GM21528 (cell line): ENCODE results near the gene SF3A1.

Source experiments
- ATAC-seq: cut with Tn5 transposase; IDR thresholded peaks from one replicate; pipeline ENCODE4 v1.9.1; 2021; ENCODE audit warnings: mild to moderate bottlenecking, moderate library complexity; ENCODE audit not compliant: unreplicated experiment, low FRiP score

Gene SF3A1

DNA sequence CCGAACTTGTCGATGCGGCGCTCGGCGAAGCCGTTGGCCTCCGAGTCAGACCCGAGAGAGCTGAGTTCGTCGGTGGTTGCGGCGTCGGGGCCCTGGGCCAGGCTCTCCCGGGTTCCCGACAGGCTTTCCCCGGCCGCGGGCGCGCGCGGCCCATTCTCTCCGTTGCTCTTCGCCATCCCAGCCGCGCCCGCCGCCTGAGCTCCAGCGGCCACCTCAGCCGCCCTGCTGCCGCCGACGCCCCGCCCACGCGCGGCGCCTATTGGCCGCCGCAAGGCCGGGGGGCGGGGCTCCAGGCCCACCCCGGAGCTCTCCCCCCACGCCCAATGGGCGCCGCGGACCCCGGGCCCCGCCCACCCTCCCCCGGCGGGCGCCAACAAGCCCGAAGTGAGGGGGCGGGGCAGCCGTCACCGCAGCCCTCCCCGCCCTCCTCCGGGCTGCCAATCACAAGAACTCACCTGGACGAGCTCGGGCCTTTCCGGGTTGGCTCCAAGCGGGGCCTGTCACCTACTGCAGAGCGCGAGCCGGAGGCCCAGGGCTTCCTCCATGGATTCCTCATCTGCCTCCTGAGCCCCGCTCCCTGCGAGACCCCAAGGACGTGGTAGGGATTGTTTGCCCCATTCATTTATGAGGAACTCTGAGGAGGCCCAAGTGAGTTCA, 29.9 kb downstream of the SF3A1 start, which contains the start of gene TBC1D10A:
TSS of gene TBC1D10A (minus strand) at position 236 of the 657 bp plus-strand sequence. CDS start at position 176, 60 bp downstream.
- ATAC-seq: peak; percentile 73

DNA sequence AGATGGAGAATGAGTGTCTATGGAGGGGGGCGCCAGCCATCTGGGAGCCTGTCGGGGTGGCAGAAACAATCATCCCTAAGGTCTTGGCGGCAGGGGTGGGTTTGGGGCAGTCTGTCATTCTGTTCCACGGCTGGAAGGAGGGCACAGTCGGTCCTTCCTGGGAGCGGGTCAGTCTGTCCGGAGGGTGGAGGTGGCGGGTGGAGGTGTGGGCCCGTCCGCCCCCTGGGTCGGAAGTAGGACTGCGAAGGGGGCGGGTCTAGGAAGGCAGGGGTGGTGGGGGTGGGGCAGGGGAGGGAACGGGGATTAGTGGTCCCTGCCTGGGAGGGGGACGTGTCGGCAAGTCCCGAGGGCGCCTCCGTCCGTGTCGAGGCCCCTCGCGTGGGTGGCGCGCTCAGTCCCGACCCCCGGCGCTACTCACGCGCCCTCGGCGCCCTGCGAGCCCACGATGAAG, 30.4 kb downstream of the SF3A1 start:
- peak; percentile 36 for ATAC-seq

DNA sequence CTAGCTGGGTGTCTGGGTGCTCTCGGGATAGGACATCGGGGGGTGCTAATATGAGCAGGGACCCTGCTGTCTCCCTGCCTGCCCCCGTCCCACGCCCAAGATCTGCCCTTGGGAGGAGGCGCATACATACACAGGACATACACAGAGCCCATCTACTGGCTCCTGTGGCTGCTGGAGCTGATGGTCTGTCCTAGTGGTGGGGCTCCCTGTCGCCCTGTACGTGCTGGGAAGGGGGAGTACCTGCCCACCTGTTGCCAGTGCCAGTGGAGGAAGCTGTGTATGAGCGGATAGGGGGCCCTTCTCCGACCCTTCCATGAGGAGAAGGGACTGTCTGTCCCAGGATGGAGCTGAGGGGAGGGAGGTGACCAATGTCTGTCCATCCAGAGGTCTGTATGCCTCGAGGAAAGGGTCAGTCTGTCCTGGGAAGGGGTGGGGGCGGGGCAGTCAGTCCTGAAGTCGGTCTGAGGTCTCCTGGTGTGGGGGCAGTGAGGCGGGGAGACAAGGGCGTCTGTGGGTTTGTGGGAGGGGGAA, 30.9 kb downstream of the SF3A1 start:
- no peak for ATAC-seq

DNA sequence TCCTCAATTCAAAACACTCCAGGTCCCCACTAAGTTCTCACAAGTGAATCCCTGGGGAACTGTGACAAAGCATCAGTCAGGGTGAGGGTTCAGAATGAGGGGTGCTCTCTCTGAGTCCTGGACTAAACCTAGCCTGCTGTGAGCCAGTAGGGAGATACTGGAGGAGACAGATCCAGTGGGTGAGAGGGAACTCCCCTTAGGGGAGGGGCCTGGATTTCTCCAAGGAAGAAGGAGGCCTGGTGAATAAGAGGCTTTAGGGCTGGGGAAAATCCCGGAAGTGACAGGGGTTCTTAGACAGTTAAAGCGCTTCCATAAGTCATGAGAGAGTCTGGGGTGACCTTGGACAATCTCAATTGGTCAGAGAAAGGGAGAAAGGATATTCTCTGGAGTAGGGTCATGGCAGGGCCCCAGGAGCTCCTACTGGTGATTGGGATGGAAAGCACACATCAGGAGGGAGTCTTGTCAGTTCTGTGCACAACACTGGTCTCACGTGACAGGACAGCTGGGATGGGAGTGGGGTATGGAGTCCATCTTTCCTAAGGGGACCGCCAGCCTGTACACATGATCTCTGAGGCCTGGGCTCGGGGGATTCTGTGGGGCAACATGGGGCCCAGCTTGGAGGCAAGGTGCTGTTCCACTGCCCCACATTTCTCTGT, 31.5 kb downstream of the SF3A1 start:
- ATAC-seq: no peak

DNA sequence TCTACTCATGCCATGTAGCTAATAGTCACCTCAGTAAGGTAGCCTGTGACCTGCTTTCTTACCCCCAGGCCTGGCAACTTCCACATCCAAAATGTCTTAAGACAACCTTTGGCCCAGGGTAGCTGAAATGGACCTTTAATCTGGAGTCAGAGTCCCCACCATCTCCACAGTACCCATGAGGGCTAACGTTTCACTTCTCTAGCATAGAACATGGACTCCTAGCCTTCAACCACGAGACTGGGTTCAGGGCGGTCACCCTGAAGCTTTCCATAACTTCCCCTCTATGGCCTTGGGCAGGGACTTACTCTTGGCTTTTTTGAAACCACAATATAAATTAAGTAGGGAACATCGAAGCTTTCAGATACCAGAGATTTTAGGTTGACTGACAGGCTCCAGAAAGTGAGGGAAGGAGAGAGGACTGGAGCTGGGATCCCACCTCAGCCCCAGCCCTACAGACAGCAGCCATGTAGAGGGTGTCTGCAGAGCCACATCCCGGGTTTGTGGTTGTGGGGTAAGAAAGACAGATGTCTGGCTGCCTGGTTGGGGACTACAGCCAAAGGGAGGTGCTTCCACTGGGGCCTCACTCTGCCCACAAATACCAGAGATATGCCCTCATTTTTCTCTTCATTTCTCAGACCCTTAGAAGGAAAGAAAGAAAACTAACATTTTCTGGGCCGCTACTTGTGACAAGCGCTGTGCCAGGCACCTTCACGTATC, 32.5 kb downstream of the SF3A1 start:
- no peak for ATAC-seq

DNA sequence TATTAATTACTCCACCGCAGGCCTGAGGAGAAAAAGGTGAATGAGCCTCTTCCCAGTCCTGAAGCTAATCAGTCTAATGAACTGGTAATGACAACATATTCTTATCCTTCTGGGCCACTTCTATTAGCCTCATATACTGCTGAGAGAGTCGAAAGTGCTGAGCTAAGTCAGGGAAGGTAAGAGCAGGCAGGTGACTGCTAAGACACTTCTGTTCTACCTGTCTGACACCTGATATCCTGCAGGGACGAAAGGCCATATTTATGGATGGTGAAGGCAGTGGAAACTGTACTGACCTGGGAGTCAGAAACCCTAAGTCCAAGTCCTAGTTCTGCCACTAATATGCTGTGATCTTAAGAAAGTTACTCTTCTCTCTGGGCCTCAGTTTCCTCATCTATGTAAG, 33.4 kb downstream of the SF3A1 start:
- ATAC-seq: no peak

DNA sequence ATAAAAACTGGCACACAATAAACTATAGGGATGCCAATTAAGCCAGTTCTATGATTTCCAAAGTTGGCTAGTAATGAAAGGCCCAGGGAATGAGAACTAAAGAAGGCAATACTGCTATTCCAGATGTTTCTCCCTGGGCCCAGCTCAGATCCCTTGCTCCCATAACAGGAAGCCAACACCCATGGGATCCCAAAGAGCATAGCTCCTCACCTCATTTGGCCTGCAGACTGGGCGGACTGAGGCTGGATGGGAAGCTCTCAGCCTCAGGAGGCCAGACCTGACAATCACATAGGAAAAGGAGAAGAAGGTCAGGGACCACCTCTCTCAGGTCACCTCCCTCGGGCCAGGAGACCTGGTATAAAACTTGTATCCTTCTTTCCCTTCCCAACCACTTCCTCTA, 35.2 kb downstream of the SF3A1 start:
- ATAC-seq: no peak

DNA sequence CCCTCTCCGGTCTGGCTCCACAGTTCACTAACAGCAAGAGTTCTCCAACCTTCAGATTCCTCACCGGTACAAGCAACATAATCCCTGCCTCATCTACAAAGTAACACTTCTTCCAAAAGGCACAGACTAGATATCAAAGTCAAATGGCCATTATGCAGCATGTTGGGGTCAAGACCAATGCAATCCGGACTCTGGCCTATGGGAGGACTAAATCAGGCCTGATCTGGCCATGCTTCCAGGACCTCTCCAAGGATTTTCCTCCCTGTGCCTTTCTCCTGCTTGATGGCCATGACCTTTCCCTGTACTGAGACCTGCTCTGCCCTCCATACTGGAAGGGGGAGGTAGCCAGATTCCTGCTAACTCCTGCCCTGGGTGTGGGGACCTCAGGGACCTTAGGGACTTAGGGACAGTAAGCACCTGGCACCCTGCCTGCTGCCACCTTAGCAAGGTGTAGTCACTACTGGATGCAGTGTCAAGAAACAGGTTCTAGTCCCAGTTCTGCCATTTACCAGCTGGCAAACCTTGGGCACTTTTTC, 36.6 kb downstream of the SF3A1 start:
- no peak for ATAC-seq

DNA sequence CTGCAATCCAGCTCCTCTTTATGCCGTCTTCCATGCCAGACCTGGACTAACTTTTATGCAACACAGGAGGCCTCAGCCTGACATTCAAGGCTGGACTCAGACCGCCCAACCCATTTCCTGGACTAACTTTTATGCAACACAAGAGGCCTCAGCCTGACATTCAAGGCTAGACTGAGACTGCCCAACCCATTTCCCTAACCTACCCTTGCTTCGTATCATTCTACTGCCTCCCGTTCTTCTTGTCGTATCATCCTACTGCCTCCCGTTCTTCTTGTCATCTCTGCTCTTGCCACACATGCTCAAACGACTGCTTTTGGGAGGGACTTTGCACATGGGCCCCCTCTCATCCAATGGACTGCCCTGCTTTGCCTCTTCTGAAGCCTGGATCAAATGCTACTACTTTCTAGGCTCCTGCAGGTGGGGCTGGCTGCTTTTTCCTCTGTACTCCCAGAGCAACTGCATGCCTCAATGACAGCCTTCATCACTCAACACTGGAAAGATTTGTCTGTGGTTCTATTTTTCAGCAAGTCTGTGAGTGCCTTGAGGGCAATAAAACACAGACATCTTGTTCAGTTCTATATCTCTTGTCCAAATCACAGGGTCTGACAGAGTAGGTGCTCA, 37.8 kb downstream of the SF3A1 start:
- ATAC-seq: no peak

DNA sequence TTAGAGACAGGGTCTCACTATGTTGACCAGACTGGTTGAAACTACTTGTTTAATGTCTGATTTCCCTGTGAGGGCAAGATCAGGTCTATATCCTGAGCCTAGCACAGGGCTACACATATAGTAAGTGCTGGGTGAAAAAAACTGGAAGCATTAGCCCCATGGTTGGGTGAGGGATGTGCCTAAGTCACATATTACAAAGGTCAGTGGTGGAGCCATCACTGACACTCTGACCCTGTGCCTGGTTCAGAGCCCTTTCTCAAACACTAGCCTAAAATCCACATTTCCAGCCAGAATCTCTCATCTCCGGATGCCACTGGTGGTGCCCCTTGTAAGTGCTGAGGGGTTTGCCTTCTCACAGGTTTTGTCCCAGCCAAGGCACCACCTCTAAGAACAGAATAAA, 38.9 kb downstream of the SF3A1 start:
- no peak for ATAC-seq

DNA sequence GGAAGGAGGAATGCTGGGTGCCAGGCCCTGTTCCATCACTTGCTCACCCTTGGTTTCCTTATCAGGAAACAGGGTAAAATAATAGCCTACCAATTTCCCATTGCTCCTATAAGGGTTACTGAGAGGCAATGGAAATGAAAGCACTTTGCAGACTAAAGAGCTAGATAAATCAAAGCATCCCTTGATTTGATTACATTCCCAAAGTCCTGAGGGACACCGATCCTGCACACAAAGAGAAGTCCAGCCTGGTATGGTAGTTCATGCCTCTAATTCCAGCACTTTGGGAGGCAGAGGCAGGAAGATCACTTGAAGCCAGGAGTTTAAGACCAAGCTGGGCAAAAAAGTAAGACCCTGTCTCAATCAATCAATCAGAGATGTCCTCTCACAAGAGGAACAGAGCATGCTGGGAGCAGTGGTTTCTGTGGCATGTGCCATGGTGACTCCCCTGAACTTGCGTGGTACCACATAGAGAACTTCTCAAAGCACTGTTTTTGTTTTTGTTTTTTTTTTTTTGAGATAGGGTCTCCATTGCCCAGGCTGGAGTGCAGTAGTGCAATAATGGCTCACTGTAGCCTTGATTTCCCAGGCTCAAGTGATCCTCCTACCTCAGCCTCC, 40.6 kb downstream of the SF3A1 start:
- ATAC-seq: no peak

DNA sequence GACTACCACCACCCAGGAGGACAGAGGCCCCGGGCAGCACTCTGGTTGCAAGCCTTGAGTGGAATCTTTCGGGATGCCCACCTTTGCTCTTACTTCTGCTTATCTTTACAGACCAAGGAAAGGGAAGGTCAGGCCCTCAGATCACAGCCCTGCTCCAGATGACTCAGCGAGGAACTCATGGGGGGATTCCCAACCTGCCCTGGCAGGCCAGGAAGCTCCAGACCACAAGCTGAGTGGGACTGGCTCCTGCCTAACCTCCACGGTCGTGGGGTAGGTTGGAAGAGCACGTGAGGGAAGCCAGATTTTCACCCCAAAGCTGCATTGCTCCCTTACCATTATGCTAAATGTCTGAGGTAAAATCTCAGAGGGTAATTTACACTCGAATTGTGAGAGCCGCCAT, 41.8 kb downstream of the SF3A1 start:
- ATAC-seq: no peak

DNA sequence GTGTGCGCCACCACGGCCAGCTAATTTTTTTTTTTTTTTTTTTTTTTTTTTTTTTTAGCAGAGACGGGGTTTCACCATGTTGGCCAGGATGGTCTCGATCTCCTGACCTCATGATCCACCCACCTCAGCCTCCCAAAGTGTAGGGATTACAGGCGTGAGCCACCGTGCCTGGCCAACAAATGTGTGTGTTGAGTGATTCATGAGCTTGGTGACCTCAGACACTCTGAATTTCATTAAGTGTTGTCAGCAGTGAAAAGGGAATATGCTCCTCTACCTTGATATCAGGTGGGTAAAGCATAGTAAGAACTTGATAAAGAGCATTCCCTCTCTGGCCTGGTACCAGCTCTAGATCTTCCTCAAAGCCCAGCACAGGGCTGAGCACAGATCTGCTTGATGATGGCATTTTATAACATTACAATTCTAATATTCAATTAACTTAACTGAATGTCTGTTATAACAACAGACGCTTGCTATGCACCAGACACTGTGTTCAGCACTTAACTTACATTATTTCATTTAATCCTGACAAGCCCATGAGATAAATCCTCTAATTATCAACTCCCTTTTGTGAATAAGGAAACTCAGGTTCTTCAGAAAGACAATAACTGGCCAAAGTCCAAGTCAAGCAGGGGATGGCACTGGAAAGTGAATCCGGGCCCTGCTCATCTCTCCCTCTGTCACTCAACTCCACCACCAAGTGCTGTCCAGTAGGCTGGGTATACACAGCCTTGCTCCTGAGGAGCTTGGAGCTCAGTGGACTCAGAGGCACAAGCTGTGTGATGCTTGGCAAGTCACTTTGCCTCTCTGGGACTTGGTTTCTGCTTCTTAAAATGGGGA, 42.9 kb downstream of the SF3A1 start:
- no peak for ATAC-seq

DNA sequence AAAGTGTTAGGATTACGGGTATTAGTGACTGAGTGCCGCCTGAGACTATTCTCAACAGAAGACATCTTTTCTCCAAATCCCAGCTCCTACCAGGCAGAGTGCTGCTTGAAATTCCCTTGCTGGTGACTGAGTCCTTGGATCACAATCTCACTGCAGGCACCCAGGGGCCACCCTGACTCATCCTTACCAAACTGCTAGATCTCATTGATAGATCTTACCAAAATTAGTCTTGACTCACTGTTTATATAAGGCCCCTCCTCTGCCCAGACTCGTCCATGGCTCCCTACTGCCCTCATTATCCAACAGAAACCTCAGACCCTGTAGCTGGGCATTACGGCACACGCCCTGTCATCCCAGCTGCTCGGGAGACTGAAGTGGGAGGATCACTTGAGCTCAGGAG, 44.6 kb downstream of the SF3A1 start:
- ATAC-seq: no peak

DNA sequence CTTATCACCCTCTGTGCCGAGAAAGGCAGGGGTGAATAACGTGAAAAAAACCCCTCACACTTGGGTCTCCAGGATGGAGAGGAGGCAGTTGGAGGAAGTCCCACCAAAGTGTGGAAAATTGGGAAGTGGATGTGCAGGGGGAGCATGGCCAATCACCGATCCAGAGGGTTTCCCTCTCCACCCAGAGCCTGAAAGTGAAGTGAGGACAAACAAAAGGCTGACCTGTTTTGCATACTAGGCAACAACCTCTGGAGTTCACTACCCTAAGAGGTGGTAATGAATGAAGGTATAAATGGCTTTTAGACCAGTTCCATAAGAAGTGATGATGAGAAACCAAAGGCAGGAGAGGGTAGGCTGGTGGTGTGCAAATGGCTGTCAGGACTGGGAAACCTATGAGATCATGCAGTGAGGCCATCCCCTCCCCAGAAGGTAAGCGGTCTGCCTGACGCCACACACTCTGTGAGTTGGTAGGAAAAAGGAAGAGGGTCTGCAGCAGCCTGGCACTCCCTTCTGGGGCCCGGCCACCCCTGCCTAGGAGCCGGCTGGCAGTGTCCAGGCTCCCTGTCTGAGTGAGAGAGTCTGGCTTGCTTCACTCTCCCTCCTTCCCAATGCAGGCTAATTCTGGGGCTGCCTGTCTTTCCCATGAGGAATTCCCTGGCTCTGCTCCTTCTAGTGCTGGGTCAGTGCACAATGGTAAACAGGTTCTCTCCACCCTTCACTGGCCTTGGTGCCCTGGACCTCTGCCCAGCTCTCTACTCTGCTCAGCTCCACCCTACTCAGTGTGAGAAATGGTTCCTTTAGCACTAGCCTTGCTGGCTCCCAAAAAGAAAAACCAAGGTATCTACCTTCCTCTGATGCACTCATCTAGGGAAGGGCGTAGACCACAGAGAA, 45.6 kb downstream of the SF3A1 start:
- ATAC-seq: no peak

DNA sequence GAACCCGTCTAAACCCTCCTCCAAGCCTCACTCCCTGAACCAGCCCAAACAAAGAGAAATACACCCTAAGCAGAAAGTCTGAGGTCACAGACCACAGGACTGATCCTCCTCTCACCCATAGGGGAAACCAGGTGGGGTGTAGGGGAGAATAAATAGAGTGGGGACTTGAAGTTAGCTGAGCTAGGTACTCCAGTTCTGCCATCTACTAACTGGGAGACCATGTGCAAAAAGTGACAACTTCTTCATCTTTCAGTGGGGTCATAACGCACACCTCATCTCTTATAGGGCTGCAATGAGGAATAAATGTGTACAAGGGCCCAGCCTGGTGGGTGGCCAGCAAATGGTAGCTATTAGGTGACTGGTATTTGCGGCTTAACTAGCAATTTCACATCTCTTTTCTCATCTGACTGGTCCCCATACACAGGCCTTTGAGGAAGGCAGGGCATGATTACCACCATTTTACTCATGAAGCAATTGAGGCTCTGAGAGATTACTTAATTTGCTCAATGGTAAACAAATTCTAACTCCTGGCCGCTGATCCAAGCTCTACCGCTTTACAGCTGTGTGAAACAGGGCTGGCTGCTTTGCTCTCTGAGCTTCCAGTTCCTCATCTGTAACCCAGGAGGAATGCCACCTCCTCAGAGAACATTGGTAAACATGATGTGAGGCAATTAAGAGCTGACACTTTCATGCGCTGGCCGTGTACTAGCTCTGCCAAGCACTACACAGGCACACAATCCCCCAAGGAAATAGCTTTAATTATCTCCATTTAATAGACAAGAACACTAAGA, 46.5 kb downstream of the SF3A1 start:
- ATAC-seq: peak; percentile 40

DNA sequence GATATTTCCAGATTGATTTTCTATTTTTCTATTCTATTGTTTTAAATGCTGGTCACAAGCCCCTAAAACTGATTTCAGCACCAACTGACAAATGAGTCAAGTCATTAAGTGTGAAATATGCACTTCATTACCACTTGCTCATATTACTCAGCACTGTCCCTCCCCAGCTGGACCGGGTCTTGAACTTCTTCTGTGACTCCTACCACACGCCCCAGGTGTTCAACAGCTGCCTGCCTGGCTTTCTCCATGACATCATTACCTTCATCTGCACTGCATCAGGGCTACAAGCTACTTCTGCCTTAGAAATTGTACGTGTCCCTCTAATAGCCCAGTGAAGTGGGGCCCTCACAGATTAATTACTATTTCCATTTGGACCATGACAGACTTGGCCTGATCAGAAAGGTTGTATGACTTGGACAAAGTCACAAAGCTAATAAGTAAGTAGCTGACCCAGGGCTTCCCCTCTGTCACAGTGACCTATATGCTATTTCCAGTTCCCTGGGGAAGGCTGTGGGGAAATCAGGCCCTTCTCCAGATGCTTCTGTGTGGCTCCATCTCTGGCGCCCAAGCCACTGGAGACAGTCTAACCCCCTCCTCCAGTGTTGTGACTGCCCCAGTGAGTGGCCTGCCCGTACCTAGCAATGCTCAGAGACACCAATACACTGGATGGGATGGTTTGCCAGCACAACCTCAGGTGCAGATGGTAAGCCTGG, 48.0 kb downstream of the SF3A1 start:
- ATAC-seq: no peak
